ENCODE results near the gene MICAL3.

The MICAL3 gene

GRCh38 chr22:17777717-17778044 is 246.7 kb downstream of the MICAL3 start:
- TF ChIP-seq TAF1 (IDR thresholded peaks at IDR 0.05; ENCODE audit: borderline replicate concordance, insufficient read depth, low read length) (no peak), SIN3A (IDR thresholded peaks at IDR 0.05; ENCODE audit: borderline replicate concordance, insufficient read depth, low read length) (no peak), REST (IDR thresholded peaks at IDR 0.05; ENCODE audit: insufficient read depth in 1 of 2, low read depth in 2 of 2, low read length in 2 of 2) (no peak), FOXP2 (optimal IDR thresholded peaks at IDR 0.05; ENCODE audit: borderline replicate concordance, extremely low read depth, extremely low read length, insufficient read depth) (no peak), POLR2AphosphoS5 (IDR thresholded peaks at IDR 0.05; ENCODE audit: low read depth, low read length) (no peak)

GRCh38 chr22:17777005-17777716 is 247.2 kb downstream of the MICAL3 start:
- no peak for TF ChIP-seq REST (IDR thresholded peaks at IDR 0.05; ENCODE audit: insufficient read depth in 1 of 2, low read depth in 2 of 2, low read length in 2 of 2)
- TF ChIP-seq FOXP2 (optimal IDR thresholded peaks at IDR 0.05; ENCODE audit: borderline replicate concordance, extremely low read depth, extremely low read length, insufficient read depth) = no peak
- no peak for TF ChIP-seq SIN3A (IDR thresholded peaks at IDR 0.05; ENCODE audit: borderline replicate concordance, insufficient read depth, low read length)
- no peak for TF ChIP-seq POLR2AphosphoS5 (IDR thresholded peaks at IDR 0.05; ENCODE audit: low read depth, low read length)
- no peak for TF ChIP-seq TAF1 (IDR thresholded peaks at IDR 0.05; ENCODE audit: borderline replicate concordance, insufficient read depth, low read length)

- no peak for TF ChIP-seq POLR2AphosphoS5 (IDR thresholded peaks at IDR 0.05; ENCODE audit: low read depth, low read length)
- no peak for TF ChIP-seq TAF1 (IDR thresholded peaks at IDR 0.05; ENCODE audit: borderline replicate concordance, insufficient read depth, low read length)
- TF ChIP-seq REST (IDR thresholded peaks at IDR 0.05; ENCODE audit: insufficient read depth in 1 of 2, low read depth in 2 of 2, low read length in 2 of 2) = no peak
- no peak for TF ChIP-seq SIN3A (IDR thresholded peaks at IDR 0.05; ENCODE audit: borderline replicate concordance, insufficient read depth, low read length)
- TF ChIP-seq FOXP2 (optimal IDR thresholded peaks at IDR 0.05; ENCODE audit: borderline replicate concordance, extremely low read depth, extremely low read length, insufficient read depth) = no peak
Observed at GRCh38 chr22:17775781-17776465, 248.4 kb downstream of the MICAL3 start.

- TF ChIP-seq POLR2AphosphoS5 (IDR thresholded peaks at IDR 0.05; ENCODE audit: low read depth, low read length) (no peak), SIN3A (IDR thresholded peaks at IDR 0.05; ENCODE audit: borderline replicate concordance, insufficient read depth, low read length) (no peak), FOXP2 (optimal IDR thresholded peaks at IDR 0.05; ENCODE audit: borderline replicate concordance, extremely low read depth, extremely low read length, insufficient read depth) (no peak), TAF1 (IDR thresholded peaks at IDR 0.05; ENCODE audit: borderline replicate concordance, insufficient read depth, low read length) (no peak), REST (IDR thresholded peaks at IDR 0.05; ENCODE audit: insufficient read depth in 1 of 2, low read depth in 2 of 2, low read length in 2 of 2) (no peak)
Observed at GRCh38 chr22:17774926-17775685, 249.3 kb downstream of the MICAL3 start.

All from PFSK-1 (cell line).